ENCODE data around the gene SPRED3. TPM values are rescaled to one million over a fixed set of nuclear protein-coding genes. Genes with fewer than 3 reads are reported as not detected.
A peak's percentile ranks its signal among the peaks of the same experiment; 100 is the strongest.
"Not testable (repeated sequence)": the region's sequence is repeated elsewhere in the genome, so short reads cannot be mapped to it uniquely, and the experiment has no call there.

The SPRED3 gene, protein sequence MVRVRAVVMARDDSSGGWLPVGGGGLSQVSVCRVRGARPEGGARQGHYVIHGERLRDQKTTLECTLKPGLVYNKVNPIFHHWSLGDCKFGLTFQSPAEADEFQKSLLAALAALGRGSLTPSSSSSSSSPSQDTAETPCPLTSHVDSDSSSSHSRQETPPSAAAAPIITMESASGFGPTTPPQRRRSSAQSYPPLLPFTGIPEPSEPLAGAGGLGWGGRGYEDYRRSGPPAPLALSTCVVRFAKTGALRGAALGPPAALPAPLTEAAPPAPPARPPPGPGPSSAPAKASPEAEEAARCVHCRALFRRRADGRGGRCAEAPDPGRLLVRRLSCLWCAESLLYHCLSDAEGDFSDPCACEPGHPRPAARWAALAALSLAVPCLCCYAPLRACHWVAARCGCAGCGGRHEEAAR
- 3.7 TPM for polyA plus RNA-seq (2013, experiment 1 of 2)
- 5.5 TPM for polyA plus RNA-seq (2013, experiment 2 of 2)

DNA sequence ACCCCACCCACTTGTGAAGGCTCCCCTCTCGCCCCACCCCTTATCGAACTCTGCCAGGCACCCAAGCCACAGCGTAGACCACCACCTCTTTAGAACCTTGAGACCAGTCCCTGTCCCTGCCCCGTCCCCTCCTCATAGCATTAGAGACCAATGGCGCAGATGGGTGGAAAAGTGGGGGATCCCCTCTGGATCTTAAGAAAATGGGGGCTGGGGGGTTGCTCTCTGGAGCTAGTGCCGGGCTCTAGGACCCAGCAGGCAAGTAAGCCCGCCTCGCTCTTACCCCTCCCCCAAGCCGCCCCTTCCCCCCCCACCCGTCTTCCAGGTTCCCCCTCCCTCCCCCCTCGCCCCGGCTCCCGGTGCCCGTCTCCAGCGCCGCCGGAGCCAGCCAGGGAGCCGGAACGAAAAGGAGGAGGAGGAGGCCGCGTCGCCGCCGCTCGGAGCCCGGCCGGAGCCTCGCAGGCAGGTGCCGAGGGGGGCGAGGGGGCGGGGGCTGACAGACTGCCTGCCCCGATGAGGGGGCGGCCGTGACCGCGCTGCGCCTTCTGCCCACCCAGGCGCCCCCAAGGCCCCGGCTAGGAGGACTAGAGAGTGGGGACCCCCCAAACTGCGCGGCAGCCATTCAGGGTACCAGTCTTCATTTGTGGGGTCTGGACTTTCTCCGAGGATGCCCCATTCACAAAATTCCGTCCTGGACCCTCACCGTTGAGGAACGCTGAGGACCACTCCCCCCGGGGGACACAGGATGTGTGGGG, at the start of gene SPRED3:
TSS of gene SPRED3 (plus strand) at position 349 of the 752 bp plus-strand sequence. CDS start 1,606 bp downstream, outside the sequence.
- WGBS: under 1% methylated on average over 40 of the region's 46 CpGs
- Histone ChIP-seq H3K9me3 (ENCODE audit: insufficient read depth, low read depth, low read length) (no peaks in the 10 kb centered on the region), H3K4me1 (ENCODE audit: insufficient read depth, low read length) (peaks cover 10% of the 10 kb centered on the region; the same call in 1 of the 2 replicates), H3K4me3 (ENCODE audit: low read length) (peak within 1 kb of the TSS; percentile 77), H3K36me3 (ENCODE audit: insufficient read depth, low read length) (peaks cover 22% of the 10 kb centered on the region), H3K27me3 (ENCODE audit: insufficient read depth, low read length) (peaks cover 11% of the 10 kb centered on the region; the same call in 1 of the 2 replicates), H3K9ac (ENCODE audit: low read depth, low read length) (peak within 1 kb of the TSS; percentile 70), H3K27ac (ENCODE audit: low read depth, low read length) (peak within 1 kb of the TSS; percentile 85)

DNA sequence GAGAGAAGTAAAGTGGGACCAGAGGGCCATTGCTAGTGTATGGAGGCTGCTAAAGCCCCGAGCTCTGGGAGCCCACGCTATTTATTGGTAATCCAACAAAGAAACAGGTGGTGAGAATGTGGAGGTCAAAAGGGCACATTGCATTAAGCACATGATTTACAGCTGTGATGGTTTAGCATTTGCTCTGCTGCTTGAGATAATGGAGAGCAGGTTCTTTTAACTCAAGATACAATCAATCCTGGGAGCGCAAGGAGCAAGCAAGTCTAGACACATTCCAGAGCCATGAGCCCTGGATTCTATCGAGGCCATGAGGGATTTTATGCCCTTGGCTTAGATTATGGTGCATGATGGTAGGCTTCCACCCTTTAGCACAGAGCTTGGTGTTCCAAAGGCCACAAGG, 49.5 kb upstream of the SPRED3 start:
- not testable (repeated sequence) for H3K9ac ChIP-seq (ENCODE audit: low read depth, low read length); H3K4me3 ChIP-seq (ENCODE audit: low read length); H3K27me3 ChIP-seq (ENCODE audit: insufficient read depth, low read length); H3K4me1 ChIP-seq (ENCODE audit: insufficient read depth, low read length); H3K36me3 ChIP-seq (ENCODE audit: insufficient read depth, low read length); H3K9me3 ChIP-seq (ENCODE audit: insufficient read depth, low read depth, low read length); H3K27ac ChIP-seq (ENCODE audit: low read depth, low read length)
- 75% methylated on average over 4 of the region's 4 CpGs for WGBS

DNA sequence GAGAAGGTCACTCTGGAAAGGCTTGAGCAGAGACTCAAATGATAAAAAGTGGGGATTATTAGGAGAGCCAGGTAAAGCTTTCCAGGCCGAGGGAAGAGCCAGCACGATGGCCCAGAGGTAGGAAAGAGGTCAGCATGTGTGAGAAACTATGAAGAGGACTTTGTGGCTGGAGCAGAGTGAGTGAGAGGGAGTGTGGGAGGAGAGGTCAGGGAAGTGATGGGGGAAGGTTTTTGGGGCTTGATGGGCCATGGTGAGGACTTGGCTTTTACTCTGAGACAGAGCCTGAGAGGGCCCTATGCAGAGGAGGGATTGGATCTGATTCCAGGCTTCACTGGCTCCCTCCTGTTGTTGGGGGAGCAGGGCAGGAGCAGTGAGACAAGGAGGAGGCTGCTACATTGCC, 47.6 kb upstream of the SPRED3 start:
- Histone ChIP-seq H3K27ac (ENCODE audit: low read depth, low read length) (no peak overlapping the region), H3K9me3 (ENCODE audit: insufficient read depth, low read depth, low read length) (no peaks in the 10 kb centered on the region), H3K4me3 (ENCODE audit: low read length) (no peak overlapping the region), H3K9ac (ENCODE audit: low read depth, low read length) (no peak overlapping the region), H3K36me3 (ENCODE audit: insufficient read depth, low read length) (no peaks in the 10 kb centered on the region), H3K4me1 (ENCODE audit: insufficient read depth, low read length) (no peaks in the 10 kb centered on the region), H3K27me3 (ENCODE audit: insufficient read depth, low read length) (no peaks in the 10 kb centered on the region)
- WGBS: 87% methylated on average over 2 of the region's 2 CpGs

DNA sequence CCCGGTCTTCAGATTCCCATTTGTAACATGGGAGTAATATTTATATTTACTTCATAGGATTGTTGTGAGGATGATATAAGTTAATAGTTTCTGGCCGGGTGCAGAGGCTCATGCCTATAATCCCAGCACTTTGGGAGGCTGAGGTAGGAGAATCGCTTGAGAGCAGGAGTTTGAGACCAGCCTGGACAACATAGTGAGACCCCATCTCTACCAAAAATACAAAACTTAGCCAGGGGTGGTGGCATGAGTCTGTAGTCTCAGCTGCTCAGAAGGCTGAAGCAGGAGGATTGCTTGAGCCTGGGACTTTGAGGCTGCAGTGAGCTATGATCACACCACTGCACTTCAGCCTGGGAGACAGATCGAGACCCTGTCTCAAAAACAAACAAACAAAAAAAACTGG, 41.7 kb upstream of the SPRED3 start:
- Histone ChIP-seq H3K4me3 (ENCODE audit: low read length) (no peak overlapping the region), H3K9ac (ENCODE audit: low read depth, low read length) (no peak overlapping the region), H3K27ac (ENCODE audit: low read depth, low read length) (no peak overlapping the region), H3K27me3 (ENCODE audit: insufficient read depth, low read length) (no peaks in the 10 kb centered on the region), H3K9me3 (ENCODE audit: insufficient read depth, low read depth, low read length) (no peaks in the 10 kb centered on the region), H3K4me1 (ENCODE audit: insufficient read depth, low read length) (no peaks in the 10 kb centered on the region), H3K36me3 (ENCODE audit: insufficient read depth, low read length) (no peaks in the 10 kb centered on the region)
- 80% methylated on average over 3 of the region's 4 CpGs for WGBS

DNA sequence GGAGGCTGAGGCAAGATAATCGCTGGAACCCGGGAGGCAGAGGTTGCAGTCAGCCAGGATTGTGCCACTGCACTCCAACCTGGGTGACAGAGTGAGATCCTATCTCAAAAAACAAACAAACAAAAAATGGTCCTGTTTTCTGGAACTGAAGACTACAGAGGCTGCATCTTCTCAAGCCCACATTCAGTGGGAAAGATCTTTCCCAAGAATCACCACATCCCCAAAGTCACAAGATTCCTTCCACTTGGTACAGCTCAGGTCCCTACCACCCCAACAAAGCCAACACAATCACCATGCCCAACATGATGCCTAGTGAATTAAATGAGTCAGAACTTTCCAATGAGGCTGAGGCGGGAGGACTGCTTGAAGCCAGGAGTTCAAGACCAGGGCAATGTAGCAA, 37.6 kb upstream of the SPRED3 start:
- Histone ChIP-seq H3K4me3 (ENCODE audit: low read length) (no peak overlapping the region), H3K27me3 (ENCODE audit: insufficient read depth, low read length) (no peaks in the 10 kb centered on the region), H3K27ac (ENCODE audit: low read depth, low read length) (no peak overlapping the region), H3K9ac (ENCODE audit: low read depth, low read length) (no peak overlapping the region), H3K36me3 (ENCODE audit: insufficient read depth, low read length) (no peaks in the 10 kb centered on the region), H3K4me1 (ENCODE audit: insufficient read depth, low read length) (no peaks in the 10 kb centered on the region), H3K9me3 (ENCODE audit: insufficient read depth, low read depth, low read length) (no peaks in the 10 kb centered on the region)
- 92% methylated on average over 3 of the region's 3 CpGs for WGBS

DNA sequence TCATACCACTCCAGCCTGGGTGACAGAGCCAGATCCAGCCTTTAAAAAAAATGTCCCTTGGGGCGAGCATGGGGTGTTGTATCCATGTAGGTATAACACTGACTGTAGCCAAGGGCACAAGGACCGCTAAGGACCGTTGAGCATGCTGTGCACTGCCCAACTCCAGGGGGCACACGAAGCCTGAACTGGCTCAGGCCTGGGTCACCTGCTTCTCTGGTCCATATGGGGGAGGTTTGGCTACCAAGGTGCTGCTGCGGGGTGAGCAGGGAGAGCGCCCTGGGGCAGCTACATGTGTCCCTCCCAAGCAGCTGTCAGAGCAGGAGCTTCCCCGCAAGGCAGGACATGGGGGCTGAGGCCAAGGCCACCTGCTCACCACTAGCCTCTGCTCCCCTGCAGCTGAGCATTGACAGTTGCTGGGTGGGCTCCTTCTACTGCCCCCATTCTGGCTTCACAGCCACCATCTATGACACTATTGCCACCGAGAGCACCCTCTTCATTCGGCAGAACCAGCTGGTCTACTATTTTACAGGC, 36.6 kb upstream of the SPRED3 start:
- no peaks in the 10 kb centered on the region for H3K9me3 ChIP-seq (ENCODE audit: insufficient read depth, low read depth, low read length)
- no peaks in the 10 kb centered on the region for H3K36me3 ChIP-seq (ENCODE audit: insufficient read depth, low read length)
- peaks cover 3% of the 10 kb centered on the region; the same call in 1 of the 2 replicates for H3K27me3 ChIP-seq (ENCODE audit: insufficient read depth, low read length)
- no peak overlapping the region; the same call in 1 of the 2 replicates for H3K9ac ChIP-seq (ENCODE audit: low read depth, low read length)
- H3K4me3 ChIP-seq (ENCODE audit: low read length): no peak overlapping the region
- no peak overlapping the region for H3K27ac ChIP-seq (ENCODE audit: low read depth, low read length)
- no peaks in the 10 kb centered on the region for H3K4me1 ChIP-seq (ENCODE audit: insufficient read depth, low read length)
- 78% methylated on average over 9 of the region's 9 CpGs for WGBS

DNA sequence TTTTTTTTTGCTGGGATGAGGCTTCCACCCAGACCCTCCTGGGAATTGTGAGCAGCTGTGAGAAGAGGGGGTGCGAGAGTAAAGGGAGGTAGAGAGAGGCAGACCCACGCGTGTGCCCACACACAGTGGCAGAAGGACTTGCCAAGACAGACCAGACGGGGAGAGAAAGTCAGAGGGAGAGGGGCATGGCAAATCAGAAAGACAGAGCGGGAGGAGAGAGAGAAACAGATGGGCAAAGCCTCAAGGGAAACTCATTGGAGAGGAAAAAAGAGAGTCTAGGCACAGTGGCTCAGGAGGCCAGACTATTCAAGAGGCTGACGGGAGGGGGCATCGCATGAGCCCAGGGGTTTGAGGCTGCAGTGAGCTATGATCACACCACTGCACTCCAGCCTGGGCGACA, 35.9 kb upstream of the SPRED3 start:
- 88% methylated on average over 7 of the region's 8 CpGs for WGBS

DNA sequence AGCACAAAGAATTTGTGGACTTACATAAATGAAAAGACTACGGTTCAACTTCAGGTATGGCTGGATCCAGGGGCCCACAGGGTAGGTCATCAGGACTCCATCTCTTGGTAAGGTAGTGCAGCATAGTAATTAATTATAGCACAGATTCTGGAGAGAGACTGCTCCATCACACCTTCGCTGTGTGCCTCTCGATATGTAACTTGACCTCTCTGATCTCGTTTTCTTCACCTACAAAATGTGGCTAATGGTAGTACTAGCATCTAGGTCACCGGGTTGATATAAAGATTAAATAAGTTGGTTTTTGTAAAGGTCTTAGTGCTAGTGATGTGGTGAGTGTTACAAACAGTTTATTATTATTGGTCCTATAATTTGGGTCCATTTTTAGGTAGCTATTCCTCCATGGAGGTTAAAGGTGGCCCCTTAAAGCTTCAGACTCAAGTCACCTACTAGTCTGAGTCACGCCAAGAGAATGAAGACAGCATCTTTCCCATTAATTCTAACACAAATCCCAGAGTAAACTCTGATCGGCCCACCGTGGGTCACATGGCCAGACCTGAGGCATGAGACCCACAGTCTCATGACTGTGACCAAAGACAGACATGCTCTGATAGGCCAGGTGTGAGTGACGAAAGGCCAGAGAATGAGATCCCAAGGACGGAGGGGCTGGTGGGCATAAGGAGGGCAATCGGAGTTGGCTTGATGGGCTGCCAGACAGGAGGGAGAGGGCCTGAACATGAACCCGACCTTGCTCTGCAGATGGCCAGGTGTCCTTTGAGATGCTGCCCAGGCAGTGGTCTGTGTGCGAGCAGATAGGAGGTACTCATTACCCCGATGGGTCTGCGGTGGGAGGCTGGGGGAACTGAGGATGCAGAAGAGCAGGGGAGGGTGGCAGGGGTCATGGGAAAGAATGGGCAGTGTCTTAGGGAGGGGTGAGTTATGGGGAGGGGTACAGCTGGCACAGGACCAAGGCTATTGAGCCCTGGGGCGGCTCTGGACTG, 32.5 kb upstream of the SPRED3 start:
- peaks cover 36% of the 10 kb centered on the region for H3K27me3 ChIP-seq (ENCODE audit: insufficient read depth, low read length)
- H3K27ac ChIP-seq (ENCODE audit: low read depth, low read length): no peak overlapping the region
- WGBS: 90% methylated on average over 16 of the region's 16 CpGs
- H3K9ac ChIP-seq (ENCODE audit: low read depth, low read length): no peak overlapping the region
- H3K4me3 ChIP-seq (ENCODE audit: low read length): no peak overlapping the region
- no peaks in the 10 kb centered on the region for H3K9me3 ChIP-seq (ENCODE audit: insufficient read depth, low read depth, low read length)
- no peaks in the 10 kb centered on the region for H3K4me1 ChIP-seq (ENCODE audit: insufficient read depth, low read length)
- no peaks in the 10 kb centered on the region for H3K36me3 ChIP-seq (ENCODE audit: insufficient read depth, low read length)

More for the DNA sequence above, 35.9 kb upstream of the SPRED3 start:
- no peak overlapping the region for H3K9ac ChIP-seq (ENCODE audit: low read depth, low read length)
- no peak overlapping the region for H3K27ac ChIP-seq (ENCODE audit: low read depth, low read length)
- H3K4me1 ChIP-seq (ENCODE audit: insufficient read depth, low read length): no peaks in the 10 kb centered on the region
- no peaks in the 10 kb centered on the region for H3K9me3 ChIP-seq (ENCODE audit: insufficient read depth, low read depth, low read length)
- H3K36me3 ChIP-seq (ENCODE audit: insufficient read depth, low read length): no peaks in the 10 kb centered on the region
- H3K4me3 ChIP-seq (ENCODE audit: low read length): no peak overlapping the region
- H3K27me3 ChIP-seq (ENCODE audit: insufficient read depth, low read length): peaks cover 5% of the 10 kb centered on the region

DNA sequence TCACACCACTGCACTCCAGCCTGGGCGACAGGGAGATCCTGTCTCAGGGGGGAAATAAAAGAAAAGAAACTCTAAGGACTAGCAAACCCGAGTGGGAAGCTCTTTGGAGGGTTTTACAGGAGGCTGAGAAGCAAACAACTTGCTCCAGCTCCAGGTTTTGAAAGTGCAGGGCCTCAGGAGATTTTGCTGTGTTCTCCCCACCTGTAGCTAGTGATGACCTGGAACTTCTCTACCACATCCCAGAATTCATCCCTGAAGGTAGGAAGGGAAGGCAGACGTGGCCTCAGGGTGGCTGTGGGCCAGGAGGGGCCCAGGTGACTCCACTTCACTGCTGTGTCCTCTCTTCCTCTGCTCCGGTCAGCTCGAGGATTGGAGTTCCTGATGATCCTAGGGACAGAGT, 30.4 kb upstream of the SPRED3 start:
- no peak overlapping the region for H3K4me3 ChIP-seq (ENCODE audit: low read length)
- H3K9me3 ChIP-seq (ENCODE audit: insufficient read depth, low read depth, low read length): no peaks in the 10 kb centered on the region
- peaks cover 43% of the 10 kb centered on the region for H3K27me3 ChIP-seq (ENCODE audit: insufficient read depth, low read length)
- WGBS: 71% methylated on average over 5 of the region's 5 CpGs
- H3K9ac ChIP-seq (ENCODE audit: low read depth, low read length): no peak overlapping the region
- H3K36me3 ChIP-seq (ENCODE audit: insufficient read depth, low read length): no peaks in the 10 kb centered on the region
- H3K4me1 ChIP-seq (ENCODE audit: insufficient read depth, low read length): no peaks in the 10 kb centered on the region
- no peak overlapping the region for H3K27ac ChIP-seq (ENCODE audit: low read depth, low read length)

DNA sequence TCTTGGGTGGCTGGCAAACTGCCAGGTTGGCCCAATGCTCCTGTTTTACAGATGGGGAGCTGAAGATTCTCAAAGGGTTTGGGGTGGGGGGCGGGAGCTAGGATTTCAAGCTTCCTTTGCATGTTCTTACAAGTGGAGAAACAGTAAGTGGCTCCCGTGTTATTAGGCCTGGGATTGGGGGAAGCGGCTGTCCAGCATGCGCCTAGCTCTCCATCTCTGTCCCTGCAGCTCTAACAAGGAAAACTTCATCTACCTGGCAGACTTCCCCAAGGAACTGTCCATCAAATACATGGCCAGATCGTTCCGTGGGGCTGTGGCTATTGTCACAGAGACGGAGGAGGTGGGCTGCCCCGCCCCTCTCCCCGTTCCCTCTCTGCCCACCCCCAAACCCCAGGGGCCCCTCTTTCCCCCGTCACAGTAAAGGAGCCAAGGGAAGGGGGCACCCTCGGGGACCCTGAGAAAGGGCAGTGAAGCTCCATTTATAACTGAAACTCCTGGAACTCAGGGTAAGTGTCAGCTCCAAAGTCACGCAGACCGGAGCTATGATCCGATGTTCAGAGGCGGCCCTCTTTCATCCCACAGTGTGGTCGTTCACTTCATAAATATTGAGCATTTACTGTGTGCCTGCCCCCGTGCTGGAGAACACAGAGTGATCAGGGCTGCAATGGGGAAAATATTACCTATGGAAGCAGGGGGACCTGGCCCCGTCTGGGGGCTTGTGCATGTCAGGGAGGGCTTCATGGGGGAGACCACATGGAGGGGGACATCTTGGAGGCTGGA, 29.1 kb upstream of the SPRED3 start:
- Histone ChIP-seq H3K4me3 (ENCODE audit: low read length) (no peak overlapping the region), H3K4me1 (ENCODE audit: insufficient read depth, low read length) (no peaks in the 10 kb centered on the region), H3K9ac (ENCODE audit: low read depth, low read length) (no peak overlapping the region), H3K27ac (ENCODE audit: low read depth, low read length) (no peak overlapping the region), H3K9me3 (ENCODE audit: insufficient read depth, low read depth, low read length) (no peaks in the 10 kb centered on the region), H3K27me3 (ENCODE audit: insufficient read depth, low read length) (peaks cover 43% of the 10 kb centered on the region), H3K36me3 (ENCODE audit: insufficient read depth, low read length) (no peaks in the 10 kb centered on the region)
- WGBS: 68% methylated on average over 17 of the region's 18 CpGs

Data from HUES64 (cell line).